HepG2 (cell line): ENCODE results near the gene DNAJC21. TPM values are rescaled to one million over a fixed set of nuclear protein-coding genes. Genes with fewer than 3 reads are reported as not detected.

Experiments used
- ATAC-seq: fragments of 200-7000 bp; cut with Tn5 transposase; 3 replicates; pipeline ENCODE4 v1.9.1; 2020; ENCODE audit warnings: mild to moderate bottlenecking, moderate library complexity
- BruUV-seq: library from RNA; stranded (reverse); fragments of 400-500 nt; replicated peaks from 2 replicates; lab custom pipeline; 2021; lab: Mats Ljungman, UMichigan
- CTCF ChIA-PET: fragments of 300-600 bp; formaldehyde crosslinking; extraction: SDS; loops from one replicate; lab custom pipeline; 2021; ENCODE audit warnings: low total read pairs, inconsistent platforms, low intra/inter-chr PET ratio; lab: Yijun Ruan, JAX
- POLR2A ChIA-PET: fragments of 350-600 bp; sonication (Branson Sonifier 250); formaldehyde crosslinking; loops from one replicate; lab custom pipeline; 2020; ENCODE audit warnings: antibody characterized with exemption, inconsistent platforms; lab: Yijun Ruan, JAX
- DNase-seq: peaks from one replicate; pipeline ENCODE4 v3.0.0-alpha.2; 2015; ENCODE audit warnings: low spot score
- FAIRE-seq: peaks from 3 replicates; lab custom pipeline; 2011; peaks lifted over from hg19 to GRCh38; lab: Jason Lieb, UNC
- H2AFZ ChIP-seq: one replicate; pipeline ENCODE4 v1.6.1; 2011; ENCODE audit warnings: low read length, inconsistent platforms
- H3K27ac ChIP-seq: fragments of 300-600 bp; 3 replicates; pipeline ENCODE4 v1.8.0; 2011; ENCODE audit warnings: mixed run types, mild to moderate bottlenecking, mixed read lengths, low read length, inconsistent platforms; ENCODE audit not compliant: insufficient read depth; ENCODE audit errors: extremely low read length
- H3K27me3 ChIP-seq, 2 experiments: fragments of 200-600 bp in 1 of 2; 2 replicates in 1 of 2; 3 replicates in 1 of 2; pipeline versions ENCODE4 v1.6.0 to v1.8.0; 2011; ENCODE audit warnings: low read length in 2 of 2, mild to moderate bottlenecking in 2 of 2, moderate library complexity in 2 of 2, inconsistent platforms in 1 of 2; ENCODE audit not compliant: insufficient read depth in 2 of 2, control insufficient read depth in 1 of 2
- H3K36me3 ChIP-seq, 2 experiments: fragments of 200-600 bp in 1 of 2; replicated peaks in 1 of 2; 2 replicates in 1 of 2; 3 replicates in 1 of 2; pipeline versions ENCODE4 v1.5.1 to v1.8.0; 2011; ENCODE audit warnings: low read length in 2 of 2, inconsistent platforms in 1 of 2; ENCODE audit not compliant: insufficient read depth in 2 of 2, control insufficient read depth in 1 of 2
- H3K4me1 ChIP-seq: 2 replicates; pipeline ENCODE4 v1.5.1; 2012; ENCODE audit warnings: low read length, inconsistent platforms; ENCODE audit not compliant: insufficient read depth
- H3K4me2 ChIP-seq: 2 replicates; pipeline ENCODE4 v1.6.0; 2011; ENCODE audit warnings: low read depth, low read length, inconsistent platforms
- H3K4me3 ChIP-seq, 3 experiments: fragments of 200-600 bp in 1 of 3; sonication (generic), shearing (Covaris generic) in 1 of 3; replicated peaks in 1 of 3; 2 replicates each; pipeline ENCODE4 v1.5.1; 2011 to 2016; ENCODE audit warnings: low read length in 3 of 3, inconsistent platforms in 2 of 3, low read depth in 2 of 3, mild to moderate bottlenecking in 2 of 3, control low read depth in 1 of 3, mixed read lengths in 1 of 3; ENCODE audit not compliant: insufficient read depth in 1 of 3
- H3K79me2 ChIP-seq: one replicate; pipeline ENCODE4 v1.6.1; 2011; ENCODE audit warnings: low read length, inconsistent platforms; ENCODE audit not compliant: insufficient read depth
- H3K9ac ChIP-seq: 2 replicates; pipeline ENCODE4 v1.6.0; 2011; ENCODE audit warnings: mild to moderate bottlenecking, low read depth, low read length, inconsistent platforms; ENCODE audit not compliant: insufficient read depth
- H3K9me3 ChIP-seq: 2 replicates; pipeline ENCODE4 v1.5.1; 2012; ENCODE audit warnings: mild to moderate bottlenecking, low read length
- H4K20me1 ChIP-seq: 2 replicates; pipeline ENCODE4 v1.6.0; 2011; ENCODE audit warnings: inconsistent platforms, mild to moderate bottlenecking, low read length, moderate library complexity; ENCODE audit not compliant: insufficient read depth
- CBX5 ChIP-seq: sonication (generic); formaldehyde crosslinking; IDR thresholded peaks from 2 replicates; pipeline ENCODE4 v1.4.0; 2020; ENCODE audit warnings: missing genetic modification reagents, borderline replicate concordance
- ETV6 ChIP-seq: sonication (generic); formaldehyde crosslinking; conservative IDR thresholded peaks from 2 replicates; pipeline ENCODE4 v1.4.0; 2020; ENCODE audit warnings: missing genetic modification reagents
- GPBP1L1 ChIP-seq: sonication (generic); formaldehyde crosslinking; IDR thresholded peaks from 2 replicates; pipeline ENCODE4 v1.5.0; 2020; ENCODE audit warnings: mild to moderate bottlenecking, missing genetic modification reagents
- MEIS2 ChIP-seq: sonication (generic); formaldehyde crosslinking; IDR thresholded peaks from 2 replicates; pipeline ENCODE4 v1.9.0; 2021; ENCODE audit warnings: mild to moderate bottlenecking, missing genetic modification reagents
- MTA1 ChIP-seq: sonication (generic); formaldehyde crosslinking; IDR thresholded peaks from 2 replicates; pipeline ENCODE4 v1.4.0; 2020; ENCODE audit warnings: missing genetic modification reagents, mild to moderate bottlenecking, borderline replicate concordance
- POLR2AphosphoS5 ChIP-seq: IDR thresholded peaks from 2 replicates; pipeline ENCODE4 v1.6.1; 2012; ENCODE audit warnings: low read depth, low read length
- PRDM15 ChIP-seq: sonication (generic); formaldehyde crosslinking; IDR thresholded peaks from 2 replicates; pipeline ENCODE4 v1.4.0; 2020; ENCODE audit warnings: missing genetic modification reagents
- SRY ChIP-seq: sonication (generic); formaldehyde crosslinking; IDR thresholded peaks from 2 replicates; pipeline ENCODE4 v1.8.0; 2022; ENCODE audit warnings: mild to moderate bottlenecking, missing genetic modification reagents
- TRIM22 ChIP-seq: fragments of 450-650 bp; IDR thresholded peaks from 2 replicates; pipeline ENCODE4 v1.6.1; 2017
- ZFX ChIP-seq: sonication (generic); formaldehyde crosslinking; IDR thresholded peaks from 2 replicates; pipeline ENCODE4 v1.4.0; 2020; ENCODE audit warnings: mild to moderate bottlenecking, low read depth, missing genetic modification reagents, moderate library complexity
- ZNF24 ChIP-seq: fragments of 450-650 bp; IDR thresholded peaks from 2 replicates; pipeline ENCODE4 v1.6.1; 2017; ENCODE audit warnings: antibody characterized with exemption, mild to moderate bottlenecking
- WGBS: methylation state at CpG from one replicate; pipeline ENCODE4 v1.1.6; 2017; ENCODE audit warnings: low lambda C conversion rate; 5-methylcytosine and 5-hydroxymethylcytosine counted together
- in situ Hi-C: cut with HindIII; loops from 2 replicates; pipeline ENCODE4 v1.10.0; 2017; ENCODE audit warnings: low pct_unique_long_range_greater_than_20kb; ENCODE audit not compliant: extremely low pct_ligation_motif_present
- intact Hi-C: fragments of 100-400 bp; cut with micrococcal nuclease; formaldehyde crosslinking; loops from one replicate; pipeline ENCODE4 v1.10.0; 2022; ENCODE audit not compliant: unreplicated experiment
- polyA plus RNA-seq, 8 experiments: library from polyadenylated mRNA; depleted of rRNA in 3 of 8; stranded (reverse) in 7 of 8; unstranded in 1 of 8; fragments of >200 nt; fragmentation: Illumina TruSeq in 4 of 8; extraction: Trizol in 4 of 8; gene quantifications; 2 replicates each; pipeline versions ENCODE4 v1.2.1 to v1.2.3, GENCODE V29; 2011 to 2016; ENCODE audit warnings: low read depth in 4 of 8, missing spikeins in 1 of 8, mixed read lengths in 1 of 8; ENCODE audit not compliant: insufficient read depth in 1 of 8
- total RNA-seq, 5 experiments: library from RNA; depleted of rRNA; stranded (reverse); fragments of >200 nt; fragmentation: Illumina TruSeq; extraction: Trizol; gene quantifications; 2 replicates each; pipeline ENCODE4 v1.2.3, GENCODE V29; 2016; ENCODE audit warnings: low read depth in 1 of 5

The DNAJC21 gene
- total and polyA plus RNA-seq, 2 of the 13 experiments (the other 11 are each of a cell fraction or from before 2014, with no cell fraction given), result 10.9 to 41.6 TPM

- H2AFZ ChIP-seq, result no peak overlapping the region
- DNase-seq (no peak), FAIRE-seq (no peak), ATAC-seq (no peak)
- H3K4me3 ChIP-seq, result no peak overlapping the region
- intact Hi-C loops, result no loop called here
- H4K20me1 ChIP-seq, result no peaks in the 10 kb centered on the region
- no peaks in the 10 kb centered on the region for H3K36me3 ChIP-seq
- peaks cover 58% of the 10 kb centered on the region for H3K4me1 ChIP-seq
- H3K9me3 ChIP-seq, result no peaks in the 10 kb centered on the region
- no peak overlapping the region for H3K27ac ChIP-seq
- H3K79me2 ChIP-seq, result no peaks in the 10 kb centered on the region
- CTCF ChIA-PET, result interaction anchor here (1.2 kb wide), 1 partner anchor 368 kb away, joined by 3 read pairs; no protein-coding TSS in a partner anchor
- WGBS, result 98% methylated on average over 6 of the region's 6 CpGs
- no peak overlapping the region for H3K4me2 ChIP-seq
- no peaks in the 10 kb centered on the region for H3K27me3 ChIP-seq
- POLR2A ChIA-PET, result interaction anchor here (1.4 kb wide), 1 partner anchor 53 kb away, joined by 3 read pairs; the partner anchor contains the start of gene TTC23L
- no TSS peak for BruUV-seq
- in situ Hi-C loops, result no loop called here
- H3K9ac ChIP-seq, result no peak overlapping the region
- TF ChIP-seq CBX5 (CRISPR knock-in tag) (no peak), ETV6 (CRISPR knock-in tag) (no peak), POLR2AphosphoS5 (no peak), ZFX (no peak), TRIM22 (no peak), ZNF24 (no peak), PRDM15 (CRISPR knock-in tag) (no peak), MEIS2 (CRISPR knock-in tag) (no peak), MTA1 (no peak), SRY (no peak), GPBP1L1 (CRISPR knock-in tag) (no peak)
Measured at GRCh38 chr5:34892414-34892813, 36.9 kb upstream of the DNAJC21 start.
